ENCODE data around the gene NT5M.

NT5M gene

GRCh38 chr17:17303847-17304490 lies 796 bp downstream of the NT5M start:
- DNase-seq (ENCODE audit: low read depth) = no peak

GRCh38 chr17:17304521-17304985 lies 1.4 kb downstream of the NT5M start:
- no peak for DNase-seq (ENCODE audit: low read depth)

- no peak for DNase-seq (ENCODE audit: low read depth)
These were observed 2.2 kb downstream of the NT5M start for GRCh38 chr17:17305281-17305801.

GRCh38 chr17:17309356-17309755 lies 6.2 kb downstream of the NT5M start:
- DNase-seq (ENCODE audit: low read depth) = no peak

GRCh38 chr17:17313350-17313991 lies 10.3 kb downstream of the NT5M start:
- DNase-seq (ENCODE audit: low read depth) = no peak

GRCh38 chr17:17314501-17315071 lies 11.4 kb downstream of the NT5M start:
- DNase-seq (ENCODE audit: low read depth) = no peak

- DNase-seq (ENCODE audit: low read depth) = no peak
These were observed 12.1 kb downstream of the NT5M start for GRCh38 chr17:17315142-17315821.

GRCh38 chr17:17320188-17320910 lies 17.2 kb downstream of the NT5M start:
- DNase-seq (ENCODE audit: low read depth) = no peak

GRCh38 chr17:17320911-17321220 lies 17.7 kb downstream of the NT5M start:
- no peak for DNase-seq (ENCODE audit: low read depth)

- no peak for DNase-seq (ENCODE audit: low read depth)
These were observed 18.3 kb downstream of the NT5M start for GRCh38 chr17:17321356-17322025.

GRCh38 chr17:17322516-17323510 lies 19.6 kb downstream of the NT5M start:
- DNase-seq (ENCODE audit: low read depth) = no peak

- DNase-seq (ENCODE audit: low read depth) = no peak
These were observed 21.4 kb downstream of the NT5M start for GRCh38 chr17:17324616-17325015.

GRCh38 chr17:17325228-17325627 lies 22.1 kb downstream of the NT5M start:
- no peak for DNase-seq (ENCODE audit: low read depth)

- DNase-seq (ENCODE audit: low read depth) = no peak
These were observed 22.6 kb downstream of the NT5M start for GRCh38 chr17:17325816-17326215.

GRCh38 chr17:17326275-17326875 lies 23.2 kb downstream of the NT5M start:
- no peak for DNase-seq (ENCODE audit: low read depth)

- no peak for DNase-seq (ENCODE audit: low read depth)
These were observed 25.1 kb downstream of the NT5M start for GRCh38 chr17:17328251-17328650.

GRCh38 chr17:17341452-17341851 lies 38.3 kb downstream of the NT5M start:
- DNase-seq (ENCODE audit: low read depth) = no peak

GRCh38 chr17:17342242-17342945 lies 39.2 kb downstream of the NT5M start:
- no peak for DNase-seq (ENCODE audit: low read depth)

GRCh38 chr17:17343160-17343735 lies 40.1 kb downstream of the NT5M start:
- DNase-seq (ENCODE audit: low read depth) = no peak
